VCaP (cell line): ENCODE results near the gene U2AF1L4.
"Not testable (repeated sequence)": the region's sequence is repeated elsewhere in the genome, so short reads cannot be mapped to it uniquely, and the experiment has no call there.

Source experiments
- H3K27ac ChIP-seq: fragments of 450-650 bp; 2 replicates; pipeline ENCODE4 v1.5.1; 2017
- CTCF ChIP-seq: fragments of 450-650 bp; conservative IDR thresholded peaks from 2 replicates; pipeline ENCODE4 v1.5.1; 2017; ENCODE audit warnings: mild to moderate bottlenecking, moderate library complexity

The U2AF1L4 gene

GRCh38 chr19:35729763-35730162 lies 15.5 kb downstream of the U2AF1L4 start:
- H3K27ac ChIP-seq = no peak overlapping the region
- no peak for TF ChIP-seq CTCF

GRCh38 chr19:35729021-35729420 lies 16.2 kb downstream of the U2AF1L4 start:
- H3K27ac ChIP-seq = no peak overlapping the region
- no peak for TF ChIP-seq CTCF

- TF ChIP-seq CTCF = no peak
These were observed 17.1 kb downstream of the U2AF1L4 start for GRCh38 chr19:35727956-35728706.

GRCh38 chr19:35727053-35727955 lies 17.9 kb downstream of the U2AF1L4 start:
- no peak for TF ChIP-seq CTCF
- H3K27ac ChIP-seq = no peak overlapping the region

More at GRCh38 chr19:35727956-35728706, 17.1 kb downstream of the U2AF1L4 start:
- H3K27ac ChIP-seq = no peak overlapping the region

GRCh38 chr19:35725216-35725861 lies 19.9 kb downstream of the U2AF1L4 start:
- H3K27ac ChIP-seq = no peak overlapping the region
- no peak for TF ChIP-seq CTCF

GRCh38 chr19:35724560-35724959 lies 20.7 kb downstream of the U2AF1L4 start:
- no peak overlapping the region for H3K27ac ChIP-seq
- no peak for TF ChIP-seq CTCF

- not testable (repeated sequence) for H3K27ac ChIP-seq
These were observed 21.1 kb downstream of the U2AF1L4 start for GRCh38 chr19:35724132-35724531.
